ENCODE results near the gene FGD5.

DNA sequence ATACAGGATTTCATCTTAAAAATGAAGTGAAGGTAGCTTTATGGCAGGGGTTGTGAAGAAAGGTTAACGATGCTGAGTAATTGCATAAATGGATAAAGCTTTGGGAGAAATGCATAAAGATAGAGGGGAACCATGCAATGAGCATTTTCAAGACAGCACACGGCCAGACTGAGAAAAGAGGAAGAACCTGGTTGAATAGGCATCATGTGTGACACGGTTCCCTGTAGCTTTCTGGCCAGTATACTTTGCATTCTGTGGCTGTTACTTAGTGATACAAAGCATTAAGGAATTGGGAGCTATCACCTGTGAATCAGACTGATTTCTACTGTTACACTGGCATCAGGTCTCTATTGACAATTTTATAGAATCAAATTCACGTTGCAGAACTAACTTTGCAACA is 161.9 kb downstream of the FGD5 start:
- TF ChIP-seq POLR2A (IDR thresholded peaks at IDR 0.05; ENCODE audit: low read depth, low read length) (no peak), POLR2AphosphoS5 (IDR thresholded peaks at IDR 0.05; ENCODE audit: low read depth, low read length) (no peak)

Measured in GM12892 (cell line).